Measurements from ENCODE around the gene ZNF846. TPM values are rescaled to one million over a fixed set of nuclear protein-coding genes. Genes with fewer than 3 reads are reported as not detected.

The ZNF846 gene
- total RNA-seq, 1 experiment from 2014 or later, result 10.2 TPM

DNA sequence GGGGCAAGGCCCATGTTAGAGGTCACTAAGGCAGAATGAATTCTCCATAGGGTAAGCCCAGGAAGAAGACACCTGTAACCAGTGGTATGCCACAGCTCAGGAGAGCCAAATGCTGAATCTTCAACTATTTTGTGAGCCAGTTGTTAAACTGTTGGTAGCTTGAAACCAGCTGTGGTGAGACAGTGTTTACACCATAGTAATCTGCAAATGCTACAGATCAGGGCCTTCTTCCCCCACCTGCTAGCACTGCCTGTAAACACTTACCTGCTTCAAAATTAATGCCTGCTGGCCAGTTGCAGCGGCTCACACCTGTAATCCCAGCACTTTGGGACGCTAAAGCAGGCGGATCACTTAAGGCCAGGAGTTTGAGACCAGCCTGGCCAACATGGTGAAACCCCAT lies 38.3 kb upstream of the ZNF846 start:
- ChIA-PET CTCF (no interaction called here), POLR2A (no interaction called here)
- BruUV-seq (replicated peaks), result no TSS peak
- Histone ChIP-seq H3K4me3 (ENCODE audit: low read depth in 2 of 2, low read length in 2 of 2) (no peak overlapping the region), H3K27me3 (ENCODE audit: control insufficient read depth, insufficient read depth, low read length) (no peaks in the 10 kb centered on the region), H3K4me1 (ENCODE audit: control insufficient read depth, insufficient read depth, low read length) (no peaks in the 10 kb centered on the region), H3K36me3 (ENCODE audit: control insufficient read depth, insufficient read depth, low read length) (no peaks in the 10 kb centered on the region; the same call in 1 of the 2 replicates), H3K27ac (ENCODE audit: low read length) (no peak overlapping the region), H3K9me3 (ENCODE audit: control insufficient read depth, insufficient read depth, low read depth, low read length) (no peaks in the 10 kb centered on the region)
- in situ Hi-C loops (cut with HindIII; ENCODE audit: low pct_unique_long_range_greater_than_20kb, low sequenced_read_pairs), result no loop called here
- ATAC-seq, result no peak
- intact Hi-C loops (cut with micrococcal nuclease; ENCODE audit: unreplicated experiment), result no loop called here
- no peak for DNase-seq (ENCODE audit: low read depth, low spot score)
- TF ChIP-seq TCF7L2 (IDR thresholded peaks at IDR 0.05; ENCODE audit: low read depth, low read length), result no peak
- TF ChIP-seq POLR2AphosphoS5 (IDR thresholded peaks at IDR 0.05; ENCODE audit: low read depth, low read length), result no peak
- TF ChIP-seq, protein P1, sequence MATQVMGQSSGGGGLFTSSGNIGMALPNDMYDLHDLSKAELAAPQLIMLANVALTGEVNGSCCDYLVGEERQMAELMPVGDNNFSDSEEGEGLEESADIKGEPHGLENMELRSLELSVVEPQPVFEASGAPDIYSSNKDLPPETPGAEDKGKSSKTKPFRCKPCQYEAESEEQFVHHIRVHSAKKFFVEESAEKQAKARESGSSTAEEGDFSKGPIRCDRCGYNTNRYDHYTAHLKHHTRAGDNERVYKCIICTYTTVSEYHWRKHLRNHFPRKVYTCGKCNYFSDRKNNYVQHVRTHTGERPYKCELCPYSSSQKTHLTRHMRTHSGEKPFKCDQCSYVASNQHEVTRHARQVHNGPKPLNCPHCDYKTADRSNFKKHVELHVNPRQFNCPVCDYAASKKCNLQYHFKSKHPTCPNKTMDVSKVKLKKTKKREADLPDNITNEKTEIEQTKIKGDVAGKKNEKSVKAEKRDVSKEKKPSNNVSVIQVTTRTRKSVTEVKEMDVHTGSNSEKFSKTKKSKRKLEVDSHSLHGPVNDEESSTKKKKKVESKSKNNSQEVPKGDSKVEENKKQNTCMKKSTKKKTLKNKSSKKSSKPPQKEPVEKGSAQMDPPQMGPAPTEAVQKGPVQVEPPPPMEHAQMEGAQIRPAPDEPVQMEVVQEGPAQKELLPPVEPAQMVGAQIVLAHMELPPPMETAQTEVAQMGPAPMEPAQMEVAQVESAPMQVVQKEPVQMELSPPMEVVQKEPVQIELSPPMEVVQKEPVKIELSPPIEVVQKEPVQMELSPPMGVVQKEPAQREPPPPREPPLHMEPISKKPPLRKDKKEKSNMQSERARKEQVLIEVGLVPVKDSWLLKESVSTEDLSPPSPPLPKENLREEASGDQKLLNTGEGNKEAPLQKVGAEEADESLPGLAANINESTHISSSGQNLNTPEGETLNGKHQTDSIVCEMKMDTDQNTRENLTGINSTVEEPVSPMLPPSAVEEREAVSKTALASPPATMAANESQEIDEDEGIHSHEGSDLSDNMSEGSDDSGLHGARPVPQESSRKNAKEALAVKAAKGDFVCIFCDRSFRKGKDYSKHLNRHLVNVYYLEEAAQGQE (IDR thresholded peaks at IDR 0.05; ENCODE audit: insufficient read depth in 1 of 2, low read depth in 2 of 2, low read length in 1 of 2), result no peak
- TF ChIP-seq, protein P2, sequence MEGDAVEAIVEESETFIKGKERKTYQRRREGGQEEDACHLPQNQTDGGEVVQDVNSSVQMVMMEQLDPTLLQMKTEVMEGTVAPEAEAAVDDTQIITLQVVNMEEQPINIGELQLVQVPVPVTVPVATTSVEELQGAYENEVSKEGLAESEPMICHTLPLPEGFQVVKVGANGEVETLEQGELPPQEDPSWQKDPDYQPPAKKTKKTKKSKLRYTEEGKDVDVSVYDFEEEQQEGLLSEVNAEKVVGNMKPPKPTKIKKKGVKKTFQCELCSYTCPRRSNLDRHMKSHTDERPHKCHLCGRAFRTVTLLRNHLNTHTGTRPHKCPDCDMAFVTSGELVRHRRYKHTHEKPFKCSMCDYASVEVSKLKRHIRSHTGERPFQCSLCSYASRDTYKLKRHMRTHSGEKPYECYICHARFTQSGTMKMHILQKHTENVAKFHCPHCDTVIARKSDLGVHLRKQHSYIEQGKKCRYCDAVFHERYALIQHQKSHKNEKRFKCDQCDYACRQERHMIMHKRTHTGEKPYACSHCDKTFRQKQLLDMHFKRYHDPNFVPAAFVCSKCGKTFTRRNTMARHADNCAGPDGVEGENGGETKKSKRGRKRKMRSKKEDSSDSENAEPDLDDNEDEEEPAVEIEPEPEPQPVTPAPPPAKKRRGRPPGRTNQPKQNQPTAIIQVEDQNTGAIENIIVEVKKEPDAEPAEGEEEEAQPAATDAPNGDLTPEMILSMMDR (IDR thresholded peaks at IDR 0.05), result no peak
- no peak for TF ChIP-seq SIN3A (IDR thresholded peaks at IDR 0.05; ENCODE audit: borderline replicate concordance, insufficient read depth, low read depth, low read length)

DNA sequence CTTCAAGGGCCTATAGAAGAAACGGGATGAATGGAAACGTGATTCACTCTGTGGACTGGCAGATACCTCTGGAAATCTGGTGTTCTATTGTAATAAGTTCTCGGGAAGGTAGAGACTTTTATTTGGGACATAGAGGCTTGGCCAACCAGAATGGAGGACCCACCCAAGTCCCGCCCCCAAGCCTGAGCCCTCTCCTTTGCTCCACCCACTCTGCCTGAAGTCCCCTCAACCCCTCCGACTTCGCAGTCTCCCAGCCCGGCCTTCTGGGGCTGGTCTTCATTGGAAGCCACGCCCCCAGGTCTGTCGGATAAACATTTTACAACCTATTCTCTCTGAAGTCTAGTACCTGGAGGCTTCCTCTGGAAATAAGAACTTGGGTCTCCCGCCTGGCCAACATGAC lies 33.4 kb upstream of the ZNF846 start:
- POLR2A ChIA-PET, result no interaction called here
- intact Hi-C loops (cut with micrococcal nuclease; ENCODE audit: unreplicated experiment), result no loop called here
- TF ChIP-seq, protein P1 (IDR thresholded peaks at IDR 0.05; ENCODE audit: insufficient read depth in 1 of 2, low read depth in 2 of 2, low read length in 1 of 2), result no peak
- TF ChIP-seq TCF7L2 (IDR thresholded peaks at IDR 0.05; ENCODE audit: low read depth, low read length) (no peak), SIN3A (IDR thresholded peaks at IDR 0.05; ENCODE audit: borderline replicate concordance, insufficient read depth, low read depth, low read length) (no peak), POLR2AphosphoS5 (IDR thresholded peaks at IDR 0.05; ENCODE audit: low read depth, low read length) (no peak)
- TF ChIP-seq, protein P2 (IDR thresholded peaks at IDR 0.05), result no peak
- H3K27me3 ChIP-seq (ENCODE audit: control insufficient read depth, insufficient read depth, low read length), result no peaks in the 10 kb centered on the region
- H3K4me3 ChIP-seq (ENCODE audit: low read depth in 2 of 2, low read length in 2 of 2), result no peak overlapping the region
- DNase-seq (ENCODE audit: low read depth, low spot score) (no peak), ATAC-seq (no peak)
- H3K4me1 ChIP-seq (ENCODE audit: control insufficient read depth, insufficient read depth, low read length), result no peaks in the 10 kb centered on the region
- in situ Hi-C loops (cut with HindIII; ENCODE audit: low pct_unique_long_range_greater_than_20kb, low sequenced_read_pairs), result no loop called here
- no peaks in the 10 kb centered on the region for H3K36me3 ChIP-seq (ENCODE audit: control insufficient read depth, insufficient read depth, low read length)
- no TSS peak for BruUV-seq (replicated peaks)
- H3K27ac ChIP-seq (ENCODE audit: low read length), result no peak overlapping the region
- no peaks in the 10 kb centered on the region for H3K9me3 ChIP-seq (ENCODE audit: control insufficient read depth, insufficient read depth, low read depth, low read length)
- CTCF ChIA-PET, result no interaction called here

Measured in Panc1 (cell line).